HFFc6 (cell line): ENCODE measurements around the gene JCHAIN. TPM values are rescaled to one million over a fixed set of nuclear protein-coding genes. Genes with fewer than 3 reads are reported as not detected.
A peak's percentile ranks its signal among the peaks of the same experiment; 100 is the strongest.
"Not testable (repeated sequence)": the region's sequence is repeated elsewhere in the genome, so short reads cannot be mapped to it uniquely, and the experiment has no call there.

Source experiments
- DNase-seq: peaks from one replicate; pipeline ENCODE4 v3.0.0-alpha.2; 2018
- H3K27ac Mint-ChIP-seq: 2 replicates; pipeline ENCODE4 v1.8.0; 2020; ENCODE audit warnings: mild to moderate bottlenecking, mixed read lengths
- H3K27me3 Mint-ChIP-seq: 2 replicates; pipeline ENCODE4 v1.8.0; 2021; ENCODE audit warnings: mild to moderate bottlenecking, moderate library complexity, mixed read lengths; ENCODE audit not compliant: insufficient read depth
- H3K36me3 Mint-ChIP-seq: 2 replicates; pipeline ENCODE4 v1.8.0; 2021; ENCODE audit warnings: low read depth, mixed read lengths
- H3K4me1 Mint-ChIP-seq: 2 replicates; pipeline ENCODE4 v1.8.0; 2020; ENCODE audit warnings: low read depth, mixed read lengths
- H3K4me3 Mint-ChIP-seq: 2 replicates; pipeline ENCODE4 v1.8.0; 2020; ENCODE audit warnings: mild to moderate bottlenecking, moderate library complexity, mixed read lengths
- H3K9me3 Mint-ChIP-seq: 2 replicates; pipeline ENCODE4 v1.8.0; 2020; ENCODE audit warnings: mild to moderate bottlenecking, mixed read lengths
- total RNA-seq, 6 experiments: library from RNA; stranded (reverse); fragmentation: NEBNext Ultra II Directional; extraction: Animal tissue kit (Norgen Biotek cat#: 25700); gene quantifications; 2 replicates in 1 of 6; 3 replicates in 5 of 6; pipeline ENCODE4 v1.2.3, GENCODE V29; 2021
- TF ChIP-seq, protein P1 (sequence below): fragments of 200-600 bp; sonication (generic); IDR thresholded peaks from 2 replicates; pipeline ENCODE4 v1.5.0; 2021; ENCODE audit warnings: antibody characterized with exemption, mild to moderate bottlenecking

JCHAIN gene
- total RNA-seq, 6 experiments from 2014 or later: 0.15 to 1.3 (median 0.46) TPM; not detected in 1

DNA sequence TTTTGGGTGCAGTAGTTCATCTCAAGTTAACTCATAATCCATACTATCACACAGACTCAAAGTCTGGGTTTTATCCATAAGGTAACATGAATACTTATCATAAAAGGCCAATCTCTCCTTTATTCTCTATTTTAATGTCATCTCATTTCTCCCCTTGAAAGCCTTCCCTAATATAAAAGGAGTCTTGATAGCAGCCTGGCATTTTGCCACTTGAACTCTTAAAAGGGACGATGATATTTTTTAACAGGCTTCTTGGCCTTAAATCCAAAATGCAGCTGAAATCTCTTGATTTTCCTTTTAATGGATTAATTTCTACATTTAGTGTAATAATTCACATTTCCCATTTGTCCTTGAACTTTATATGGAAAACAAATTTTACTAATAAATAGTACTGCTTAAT lies 8.4 kb upstream of the JCHAIN start:
- TF ChIP-seq, protein P1, sequence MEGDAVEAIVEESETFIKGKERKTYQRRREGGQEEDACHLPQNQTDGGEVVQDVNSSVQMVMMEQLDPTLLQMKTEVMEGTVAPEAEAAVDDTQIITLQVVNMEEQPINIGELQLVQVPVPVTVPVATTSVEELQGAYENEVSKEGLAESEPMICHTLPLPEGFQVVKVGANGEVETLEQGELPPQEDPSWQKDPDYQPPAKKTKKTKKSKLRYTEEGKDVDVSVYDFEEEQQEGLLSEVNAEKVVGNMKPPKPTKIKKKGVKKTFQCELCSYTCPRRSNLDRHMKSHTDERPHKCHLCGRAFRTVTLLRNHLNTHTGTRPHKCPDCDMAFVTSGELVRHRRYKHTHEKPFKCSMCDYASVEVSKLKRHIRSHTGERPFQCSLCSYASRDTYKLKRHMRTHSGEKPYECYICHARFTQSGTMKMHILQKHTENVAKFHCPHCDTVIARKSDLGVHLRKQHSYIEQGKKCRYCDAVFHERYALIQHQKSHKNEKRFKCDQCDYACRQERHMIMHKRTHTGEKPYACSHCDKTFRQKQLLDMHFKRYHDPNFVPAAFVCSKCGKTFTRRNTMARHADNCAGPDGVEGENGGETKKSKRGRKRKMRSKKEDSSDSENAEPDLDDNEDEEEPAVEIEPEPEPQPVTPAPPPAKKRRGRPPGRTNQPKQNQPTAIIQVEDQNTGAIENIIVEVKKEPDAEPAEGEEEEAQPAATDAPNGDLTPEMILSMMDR: no peak
- no peak for DNase-seq
- H3K4me1 Mint-ChIP-seq: peaks cover 35% of the 10 kb centered on the region
- no peak overlapping the region for H3K27ac Mint-ChIP-seq
- no peak overlapping the region for H3K4me3 Mint-ChIP-seq
- no peaks in the 10 kb centered on the region for H3K9me3 Mint-ChIP-seq
- no peaks in the 10 kb centered on the region for H3K27me3 Mint-ChIP-seq
- H3K36me3 Mint-ChIP-seq: no peaks in the 10 kb centered on the region

- H3K4me3 Mint-ChIP-seq: no peak overlapping the region
- H3K36me3 Mint-ChIP-seq: no peaks in the 10 kb centered on the region
- TF ChIP-seq, protein P1: no peak
- no peaks in the 10 kb centered on the region for H3K9me3 Mint-ChIP-seq
- no peaks in the 10 kb centered on the region for H3K27me3 Mint-ChIP-seq
- H3K27ac Mint-ChIP-seq: no peak overlapping the region
- no peak for DNase-seq
- H3K4me1 Mint-ChIP-seq: peaks cover 37% of the 10 kb centered on the region
These were observed 7.9 kb upstream of the JCHAIN start for GRCh38 chr4:70674191-70674590.

DNA sequence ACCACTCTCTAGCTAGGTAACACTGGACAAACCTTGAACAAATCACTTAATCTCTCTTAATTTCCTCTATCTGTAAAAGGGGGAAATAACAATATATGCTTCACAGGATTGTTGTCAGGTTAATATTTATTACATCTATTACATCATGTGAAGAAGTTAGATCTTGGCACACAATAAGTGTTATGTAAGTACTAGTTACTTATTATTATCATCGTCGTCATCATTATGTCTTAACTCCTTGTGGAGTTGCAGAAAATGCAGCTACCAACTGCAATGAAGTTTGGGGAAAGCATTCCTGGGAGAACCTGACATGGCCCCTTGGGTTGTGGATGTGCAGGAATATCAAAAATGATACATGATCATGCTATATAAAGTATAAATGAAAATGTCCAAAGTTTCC lies 4.8 kb upstream of the JCHAIN start:
- TF ChIP-seq, protein P1: no peak
- DNase-seq: no peak
- H3K9me3 Mint-ChIP-seq: no peaks in the 10 kb centered on the region
- no peaks in the 10 kb centered on the region for H3K27me3 Mint-ChIP-seq
- H3K27ac Mint-ChIP-seq: no peak overlapping the region
- no peaks in the 10 kb centered on the region for H3K36me3 Mint-ChIP-seq
- peaks cover 41% of the 10 kb centered on the region for H3K4me1 Mint-ChIP-seq
- H3K4me3 Mint-ChIP-seq: no peak overlapping the region

DNA sequence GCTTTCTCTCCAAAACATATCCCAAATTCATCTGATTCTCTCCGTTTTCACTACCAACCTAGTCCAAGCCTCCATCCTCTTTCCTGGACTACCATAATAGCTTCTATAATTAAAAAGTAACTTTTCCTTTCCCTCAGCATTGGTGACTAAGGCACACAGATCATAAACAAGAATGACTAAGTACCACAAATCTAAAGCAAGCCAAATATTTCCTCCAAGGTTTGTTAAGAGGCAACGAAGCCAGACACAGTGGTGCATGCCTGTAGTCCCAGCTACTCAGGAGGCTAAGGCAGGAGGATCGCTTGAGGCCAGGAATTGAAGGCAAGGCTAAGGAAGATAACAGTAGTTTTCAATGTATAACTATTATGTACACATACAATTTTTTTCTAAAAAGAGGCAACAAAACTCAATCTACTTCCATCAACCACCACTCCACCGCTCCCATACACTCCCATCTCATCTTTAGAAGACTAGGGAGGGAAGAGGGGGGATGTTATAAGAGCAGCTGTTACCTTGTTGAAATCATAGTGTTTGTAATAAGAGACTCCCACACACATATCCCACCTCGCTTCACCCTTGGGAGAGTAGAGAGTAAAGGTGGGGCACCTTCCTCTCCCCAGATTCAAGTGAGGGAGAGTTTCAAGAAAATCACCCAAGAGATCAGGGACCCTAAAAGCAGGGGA lies 4.2 kb upstream of the JCHAIN start:
- Mint-ChIP-seq H3K4me3 (no peak overlapping the region), H3K27me3 (no peaks in the 10 kb centered on the region), H3K27ac (peak overlapping the region; percentile 16; the same call in 1 of the 2 replicates), H3K4me1 (peaks cover 46% of the 10 kb centered on the region), H3K36me3 (no peaks in the 10 kb centered on the region), H3K9me3 (no peaks in the 10 kb centered on the region)
- TF ChIP-seq, protein P1: no peak
- peak; percentile 71 for DNase-seq

- H3K27me3 Mint-ChIP-seq: no peaks in the 10 kb centered on the region
- no peaks in the 10 kb centered on the region for H3K9me3 Mint-ChIP-seq
- peak overlapping the region; percentile 20; the same call in 1 of the 2 replicates for H3K27ac Mint-ChIP-seq
- H3K36me3 Mint-ChIP-seq: no peaks in the 10 kb centered on the region
- H3K4me1 Mint-ChIP-seq: peaks cover 46% of the 10 kb centered on the region
- no peak for DNase-seq
- TF ChIP-seq, protein P1: no peak
- H3K4me3 Mint-ChIP-seq: no peak overlapping the region
These were observed 1.6 kb upstream of the JCHAIN start for GRCh38 chr4:70667740-70668535.

- not testable (repeated sequence) for H3K27ac Mint-ChIP-seq, H3K27me3 Mint-ChIP-seq, DNase-seq, H3K4me3 Mint-ChIP-seq, H3K36me3 Mint-ChIP-seq, H3K9me3 Mint-ChIP-seq, H3K4me1 Mint-ChIP-seq
These were observed 4.9 kb downstream of the JCHAIN start for GRCh38 chr4:70661309-70661922.
